Vagina (tissue), 2 donors: ENCODE data around the gene DOK5. TPM values are rescaled to one million over a fixed set of nuclear protein-coding genes. Genes with fewer than 3 reads are reported as not detected.

ENCODE experiments used
- DNase-seq, 2 donors: peaks; one replicate each; pipeline ENCODE4 v3.0.0-alpha.2; 2017; ENCODE audit errors: extremely low spot score in 2 of 2
- H3K27ac ChIP-seq: fragments of 200-600 bp; sonication (generic); one replicate; pipeline ENCODE4 v1.5.1; 2019
- H3K27me3 ChIP-seq: fragments of 200-600 bp; sonication (generic); one replicate; pipeline ENCODE4 v1.5.1; 2019
- H3K36me3 ChIP-seq, 2 donors: fragments of 200-600 bp; sonication (generic); one replicate each; pipeline ENCODE4 v1.5.1; 2017 to 2019
- H3K4me1 ChIP-seq: fragments of 200-600 bp; sonication (generic); one replicate; pipeline ENCODE4 v1.5.1; 2019
- H3K4me3 ChIP-seq, 2 donors: fragments of 200-600 bp; sonication (generic); 1 replicate in 1 of 2; 2 replicates in 1 of 2; pipeline ENCODE4 v1.5.1; 2016 to 2019
- H3K9me3 ChIP-seq: fragments of 200-600 bp; sonication (generic); one replicate; pipeline ENCODE4 v1.5.1; 2019
- CTCF ChIP-seq, 3 experiments: fragments of 450-650 bp in 2 of 3; fragments of 200-600 bp in 1 of 3; sonication (generic) in 1 of 3; IDR thresholded peaks; one replicate each; pipeline ENCODE4 v1.5.1; 2017 to 2019; ENCODE audit warnings: antibody characterized with exemption in 3 of 3, mild to moderate bottlenecking in 2 of 3, moderate library complexity in 2 of 3
- POLR2A ChIP-seq, 2 donors: fragments of 450-650 bp; IDR thresholded peaks; one replicate each; pipeline ENCODE4 v1.6.1; 2017; ENCODE audit warnings: antibody characterized with exemption in 2 of 2, mild to moderate bottlenecking in 2 of 2, moderate library complexity in 2 of 2
- POLR2AphosphoS5 ChIP-seq, 2 donors: sonication (generic); formaldehyde crosslinking; IDR thresholded peaks; one replicate each; pipeline ENCODE4 v1.9.0; 2017; ENCODE audit warnings: antibody characterized with exemption in 2 of 2, mild to moderate bottlenecking in 2 of 2, low read depth in 1 of 2; ENCODE audit not compliant: insufficient read depth in 1 of 2
- intact Hi-C: fragments of 100-400 bp; cut with DNase I; formaldehyde crosslinking; loops from one replicate; pipeline ENCODE4 v1.15.1; 2023
- total RNA-seq: library from RNA; depleted of rRNA; stranded (reverse); fragments of >200 nt; gene quantifications from one replicate; pipeline ENCODE4 v1.2.3, GENCODE V29; 2016

DOK5 gene
- total RNA-seq, 1 donor from 2014 or later: 2.5 TPM

- no peak overlapping the region for H3K4me3 ChIP-seq
- no peaks in the 10 kb centered on the region for H3K4me1 ChIP-seq
- H3K9me3 ChIP-seq: no peaks in the 10 kb centered on the region
- TF ChIP-seq CTCF (IDR thresholded peaks at IDR 0.05): no peak
- TF ChIP-seq POLR2AphosphoS5 (IDR thresholded peaks at IDR 0.05; ENCODE audit: insufficient read depth in 1 of 2, low read depth in 1 of 2): no peak
- no peak for TF ChIP-seq POLR2A (IDR thresholded peaks at IDR 0.05)
- intact Hi-C loops: no loop called here
- no peak overlapping the region for H3K27ac ChIP-seq
- no peaks in the 10 kb centered on the region for H3K36me3 ChIP-seq
- no peaks in the 10 kb centered on the region for H3K27me3 ChIP-seq
- DNase-seq: no peak
Observed at GRCh38 chr20:54525916-54526590, 50.7 kb downstream of the DOK5 start.

GRCh38 chr20:54526801-54527200, 51.4 kb downstream of the DOK5 start:
- H3K36me3 ChIP-seq: no peaks in the 10 kb centered on the region
- no peak for TF ChIP-seq CTCF (IDR thresholded peaks at IDR 0.05)
- H3K27me3 ChIP-seq: no peaks in the 10 kb centered on the region
- DNase-seq: no peak
- H3K27ac ChIP-seq: no peak overlapping the region
- no peak overlapping the region for H3K4me3 ChIP-seq
- intact Hi-C loops: no loop called here
- no peaks in the 10 kb centered on the region for H3K9me3 ChIP-seq
- no peaks in the 10 kb centered on the region for H3K4me1 ChIP-seq

DNA sequence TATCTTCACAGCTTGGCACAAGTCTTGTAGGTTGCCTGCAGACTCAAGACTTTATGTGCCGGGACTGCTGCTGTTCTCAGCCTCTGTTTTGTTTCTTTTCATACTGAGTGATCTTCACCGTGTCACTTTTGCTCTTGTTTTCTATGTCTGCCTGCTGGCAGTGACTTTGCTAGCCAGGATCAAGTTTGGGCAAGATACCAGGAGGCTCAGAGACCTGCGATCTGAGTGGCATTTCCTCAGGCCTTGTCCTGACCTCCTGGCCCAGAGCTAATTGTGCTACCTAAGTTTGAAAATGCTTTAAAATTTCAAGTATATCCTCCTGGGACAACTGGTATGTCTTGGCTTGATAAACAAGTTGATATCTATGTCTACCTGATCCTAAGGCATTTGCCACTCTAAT, 57.2 kb downstream of the DOK5 start:
- DNase-seq: no peak
- TF ChIP-seq CTCF (IDR thresholded peaks at IDR 0.05) (no peak), POLR2A (IDR thresholded peaks at IDR 0.05) (no peak), POLR2AphosphoS5 (IDR thresholded peaks at IDR 0.05; ENCODE audit: insufficient read depth in 1 of 2, low read depth in 1 of 2) (no peak)
- Histone ChIP-seq H3K27me3 (no peaks in the 10 kb centered on the region), H3K4me1 (no peaks in the 10 kb centered on the region), H3K36me3 (no peaks in the 10 kb centered on the region), H3K4me3 (no peak overlapping the region), H3K9me3 (no peaks in the 10 kb centered on the region), H3K27ac (no peak overlapping the region)
- intact Hi-C loops: no loop called here

DNA sequence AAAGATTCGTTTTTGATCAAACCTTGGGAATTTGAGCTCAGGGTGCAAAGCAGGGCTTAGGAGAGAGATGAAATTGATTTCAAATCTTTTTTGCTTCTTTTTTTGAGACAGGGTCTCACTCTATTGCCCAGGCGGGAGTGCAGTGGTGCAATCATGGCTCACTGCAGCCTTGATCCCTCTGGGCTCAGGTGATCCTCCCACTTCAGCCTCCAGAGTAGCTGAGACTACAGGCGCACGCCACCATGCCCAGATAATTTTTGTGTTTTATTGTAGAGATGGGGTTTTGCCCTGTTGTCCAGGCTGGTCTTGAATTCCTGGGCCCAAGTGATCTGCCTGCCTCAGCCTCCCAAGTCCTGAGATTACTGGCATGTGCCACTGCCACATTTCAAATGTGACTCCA, 58.7 kb downstream of the DOK5 start:
- Histone ChIP-seq H3K4me1 (no peaks in the 10 kb centered on the region), H3K27me3 (no peaks in the 10 kb centered on the region), H3K9me3 (no peaks in the 10 kb centered on the region), H3K36me3 (no peaks in the 10 kb centered on the region), H3K27ac (no peak overlapping the region), H3K4me3 (no peak overlapping the region)
- no peak for DNase-seq
- no peak for TF ChIP-seq CTCF (IDR thresholded peaks at IDR 0.05)
- no peak for TF ChIP-seq POLR2A (IDR thresholded peaks at IDR 0.05)
- no peak for TF ChIP-seq POLR2AphosphoS5 (IDR thresholded peaks at IDR 0.05; ENCODE audit: insufficient read depth in 1 of 2, low read depth in 1 of 2)
- intact Hi-C loops: no loop called here

- Histone ChIP-seq H3K9me3 (no peaks in the 10 kb centered on the region), H3K36me3 (no peaks in the 10 kb centered on the region), H3K27ac (no peak overlapping the region), H3K27me3 (no peaks in the 10 kb centered on the region), H3K4me1 (no peaks in the 10 kb centered on the region), H3K4me3 (no peak overlapping the region)
- intact Hi-C loops: no loop called here
- no peak for DNase-seq
- no peak for TF ChIP-seq POLR2AphosphoS5 (IDR thresholded peaks at IDR 0.05; ENCODE audit: insufficient read depth in 1 of 2, low read depth in 1 of 2)
- TF ChIP-seq POLR2A (IDR thresholded peaks at IDR 0.05): no peak
- TF ChIP-seq CTCF (IDR thresholded peaks at IDR 0.05): no peak
Observed at GRCh38 chr20:54535033-54535432, 59.6 kb downstream of the DOK5 start.
